HCT116 (cell line): ENCODE data around the gene DRAXIN. TPM values are rescaled to one million over a fixed set of nuclear protein-coding genes. Genes with fewer than 3 reads are reported as not detected.

Source experiments
- ATAC-seq: fragments of 200-7000 bp; cut with Tn5 transposase; 2 replicates; pipeline ENCODE4 v1.9.1; 2020; ENCODE audit warnings: mild to moderate bottlenecking, moderate library complexity
- BruUV-seq: library from RNA; stranded (reverse); fragments of 400-500 nt; replicated peaks from 2 replicates; lab custom pipeline; 2021; lab: Mats Ljungman, UMichigan
- CTCF ChIA-PET: fragments of 300-600 bp; sonication (Branson Sonifier 250); formaldehyde crosslinking; loops from one replicate; lab custom pipeline; 2021; ENCODE audit warnings: antibody characterized with exemption; lab: Charles Lee
- POLR2A ChIA-PET: fragments of 300-600, 350-600 bp; sonication (Branson Sonifier 250); formaldehyde crosslinking; loops from one replicate; lab custom pipeline; 2021; ENCODE audit warnings: antibody characterized with exemption; lab: Charles Lee
- RAD21 ChIA-PET, 2 experiments: fragments of 300-600 bp; sonication (Branson Sonifier 250); formaldehyde crosslinking; loops; one replicate each; lab custom pipeline; 2023; ENCODE audit warnings: low total read pairs in 2 of 2; ENCODE audit not compliant: uncharacterized antibody in 2 of 2, unreplicated experiment in 2 of 2, low non-redundant PET in 1 of 2; lab: Charles Lee
- DNase-seq: peaks from one replicate; pipeline ENCODE4 v3.0.0-alpha.2; 2010; ENCODE audit warnings: low read depth, low spot score
- H2AFZ ChIP-seq: fragments of 200-600 bp; shearing (Covaris generic), sonication (generic); 2 replicates; pipeline ENCODE4 v1.6.1; 2017; ENCODE audit warnings: low read depth, mixed run types, mixed read lengths, antibody characterized with exemption, low read length; ENCODE audit not compliant: poor library complexity, severe bottlenecking
- H3K27ac ChIP-seq: 2 replicates; pipeline ENCODE4 v1.5.1; 2012; ENCODE audit warnings: low read depth, low read length
- H3K27me3 ChIP-seq: fragments of 200-600 bp; sonication (generic); 2 replicates; pipeline ENCODE4 v1.6.1; 2016; ENCODE audit warnings: mixed run types, low read length, mixed read lengths; ENCODE audit not compliant: insufficient read depth
- H3K36me3 ChIP-seq, 2 experiments: fragments of 200-500 bp in 1 of 2; fragments of 200-600 bp in 1 of 2; sonication (Bioruptor generic) in 1 of 2; sonication (generic) in 1 of 2; 2 replicates each; pipeline versions ENCODE4 v1.5.1 to v1.6.1; 2014 to 2016; ENCODE audit warnings: low read length in 2 of 2, inconsistent platforms in 1 of 2, mixed read lengths in 1 of 2, mixed run types in 1 of 2; ENCODE audit not compliant: insufficient read depth in 2 of 2, control insufficient read depth in 1 of 2
- H3K4me1 ChIP-seq, 2 experiments: fragments of 200-600 bp in 1 of 2; sonication (generic) in 1 of 2; 2 replicates each; pipeline versions ENCODE4 v1.5.1 to v1.6.1; 2012 to 2017; ENCODE audit warnings: low read length in 2 of 2, inconsistent platforms in 1 of 2, mild to moderate bottlenecking in 1 of 2, mixed read lengths in 1 of 2, mixed run types in 1 of 2, moderate library complexity in 1 of 2; ENCODE audit not compliant: insufficient read depth in 2 of 2, control insufficient read depth in 1 of 2
- H3K4me2 ChIP-seq: fragments of 200-600 bp; sonication (generic); 2 replicates; pipeline ENCODE4 v1.6.1; 2017; ENCODE audit warnings: mixed run types, low read length, mixed read lengths
- H3K4me3 ChIP-seq, 2 experiments: fragments of 200-600 bp in 1 of 2; sonication (generic) in 1 of 2; replicated peaks in 1 of 2; 2 replicates each; pipeline ENCODE4 v1.5.1; 2011 to 2016; ENCODE audit warnings: low read length in 2 of 2, control low read depth in 1 of 2, low read depth in 1 of 2, mild to moderate bottlenecking in 1 of 2, mixed read lengths in 1 of 2, mixed run types in 1 of 2
- H3K79me2 ChIP-seq: fragments of 200-600 bp; sonication (generic); 2 replicates; pipeline ENCODE4 v1.6.1; 2017; ENCODE audit warnings: mild to moderate bottlenecking, mixed run types, low read length, moderate library complexity, mixed read lengths; ENCODE audit not compliant: insufficient read depth
- H3K9ac ChIP-seq: fragments of 200-600 bp; sonication (generic); 2 replicates; pipeline ENCODE4 v1.6.1; 2016; ENCODE audit warnings: low read length, mixed read lengths
- H3K9me2 ChIP-seq: fragments of 200-600 bp; sonication (generic), shearing (Covaris generic); 2 replicates; pipeline ENCODE4 v1.6.1; 2017; ENCODE audit warnings: mixed run types, mild to moderate bottlenecking, moderate library complexity; ENCODE audit not compliant: insufficient read depth
- H3K9me3 ChIP-seq, 2 experiments: fragments of 200-500 bp in 1 of 2; fragments of 200-600 bp in 1 of 2; sonication (Bioruptor generic) in 1 of 2; sonication (generic) in 1 of 2; 2 replicates each; pipeline ENCODE4 v1.6.1; 2014 to 2017; ENCODE audit warnings: low read length in 2 of 2, mixed read lengths in 2 of 2, inconsistent platforms in 1 of 2, low read depth in 1 of 2, mild to moderate bottlenecking in 1 of 2, mixed run types in 1 of 2, moderate library complexity in 1 of 2; ENCODE audit not compliant: control insufficient read depth in 1 of 2, insufficient read depth in 1 of 2
- H4K20me1 ChIP-seq: fragments of 200-600 bp; sonication (generic), shearing (Covaris generic); 2 replicates; pipeline ENCODE4 v1.6.1; 2017; ENCODE audit warnings: mixed run types, mild to moderate bottlenecking, moderate library complexity; ENCODE audit not compliant: insufficient read depth
- EGR1 ChIP-seq: IDR thresholded peaks from 2 replicates; pipeline ENCODE4 v1.6.1; 2012; ENCODE audit warnings: low read depth
- EZH2 ChIP-seq: fragments of 200-600 bp; sonication (generic); IDR thresholded peaks from 2 replicates; pipeline ENCODE4 v1.6.1; 2017; ENCODE audit warnings: antibody characterized with exemption, mixed run types
- EZH2phosphoT487 ChIP-seq: fragments of 200-600 bp; IDR thresholded peaks from 2 replicates; pipeline ENCODE4 v1.6.1; 2018; ENCODE audit warnings: antibody characterized with exemption, borderline replicate concordance
- FOSL1 ChIP-seq: IDR thresholded peaks from 2 replicates; pipeline ENCODE4 v1.6.1; 2012; ENCODE audit warnings: low read depth
- JUND ChIP-seq: IDR thresholded peaks from 2 replicates; pipeline ENCODE4 v1.6.1; 2012
- MAX ChIP-seq: IDR thresholded peaks from 2 replicates; pipeline ENCODE4 v1.6.1; 2012
- POLR2AphosphoS5 ChIP-seq: IDR thresholded peaks from 2 replicates; pipeline ENCODE4 v1.6.1; 2011; ENCODE audit warnings: mild to moderate bottlenecking, low read depth, low read length, moderate library complexity
- SIN3A ChIP-seq: IDR thresholded peaks from 2 replicates; pipeline ENCODE4 v1.6.1; 2012; ENCODE audit warnings: low read depth
- SRF ChIP-seq: IDR thresholded peaks from 2 replicates; pipeline ENCODE4 v1.6.1; 2012; ENCODE audit warnings: low read depth
- YY1 ChIP-seq: IDR thresholded peaks from 2 replicates; pipeline ENCODE4 v1.6.1; 2011; ENCODE audit warnings: low read length, low read depth, moderate library complexity, mild to moderate bottlenecking; ENCODE audit not compliant: insufficient replicate concordance; ENCODE audit errors: extremely low read depth
- ZFX ChIP-seq: fragments of 450-650 bp; IDR thresholded peaks from 2 replicates; pipeline ENCODE4 v1.6.1; 2017
- ZNF274 ChIP-seq: fragments of 200-500 bp; sonication (Bioruptor generic); IDR thresholded peaks from 2 replicates; pipeline ENCODE4 v1.6.1; 2014; ENCODE audit warnings: mild to moderate bottlenecking, low read depth, low read length, inconsistent platforms
- intact Hi-C: fragments of 100-400 bp; cut with micrococcal nuclease; formaldehyde crosslinking; loops from 2 replicates; pipeline ENCODE4 v1.10.0; 2022
- total RNA-seq: library from RNA; stranded (reverse); gene quantifications from one replicate; pipeline ENCODE4 v1.2.1, GENCODE V29; 2021; ENCODE audit not compliant: unreplicated experiment
- TF ChIP-seq, protein P1 (sequence below): IDR thresholded peaks from 2 replicates; pipeline ENCODE4 v1.6.1; 2012

The DRAXIN gene
- total RNA-seq, 1 experiment from 2014 or later, result 0.47 TPM

DNA sequence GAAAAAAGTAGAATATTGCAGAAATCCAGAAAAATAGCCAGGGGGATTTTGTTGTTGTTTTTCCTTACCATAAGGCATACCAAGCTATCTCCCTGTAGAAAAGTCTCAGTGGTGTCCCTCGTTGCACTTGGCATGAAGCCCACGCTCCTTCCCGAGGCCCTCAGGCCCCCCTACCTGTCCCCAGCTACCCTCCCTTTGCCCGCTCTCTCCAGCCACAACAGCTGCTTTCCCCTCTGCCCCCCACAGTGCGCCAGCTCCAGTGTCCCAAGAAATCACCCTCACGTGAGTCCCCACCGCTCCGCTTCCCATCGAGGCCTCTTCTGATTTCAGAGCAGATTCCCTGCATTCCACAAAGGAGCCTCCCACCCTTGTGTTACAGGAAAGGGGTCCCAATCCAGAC is 52.8 kb downstream of the DRAXIN start:
- BruUV-seq, result no TSS peak
- no peak for ATAC-seq
- RAD21 ChIA-PET, result no interaction called here
- Histone ChIP-seq H3K79me2 (peaks cover 4% of the 10 kb centered on the region), H2AFZ (no peak overlapping the region), H3K9me2 (no peaks in the 10 kb centered on the region), H3K9me3 (no peaks in the 10 kb centered on the region), H3K36me3 (peaks cover 0 to 2% of the 10 kb centered on the region in 2 experiments; a peak in 1 of 4 replicates), H3K9ac (no peak overlapping the region), H3K27ac (no peak overlapping the region), H3K4me3 (no peak overlapping the region), H3K4me1 (peaks cover 0 to 11% of the 10 kb centered on the region in 2 experiments; a peak in 3 of 4 replicates), H3K4me2 (no peak overlapping the region), H4K20me1 (no peaks in the 10 kb centered on the region), H3K27me3 (no peaks in the 10 kb centered on the region)
- POLR2A ChIA-PET, result no interaction called here
- CTCF ChIA-PET, result no interaction called here
- no peak for DNase-seq
- intact Hi-C loops, result no loop called here
- TF ChIP-seq YY1, result no peak
- no peak for TF ChIP-seq ZNF274
- TF ChIP-seq SIN3A, result no peak
- no peak for TF ChIP-seq POLR2AphosphoS5
- TF ChIP-seq MAX, result no peak
- TF ChIP-seq EZH2phosphoT487, result no peak
- TF ChIP-seq EZH2, result no peak
- TF ChIP-seq JUND, result no peak
- no peak for TF ChIP-seq EGR1
- TF ChIP-seq, protein P1, sequence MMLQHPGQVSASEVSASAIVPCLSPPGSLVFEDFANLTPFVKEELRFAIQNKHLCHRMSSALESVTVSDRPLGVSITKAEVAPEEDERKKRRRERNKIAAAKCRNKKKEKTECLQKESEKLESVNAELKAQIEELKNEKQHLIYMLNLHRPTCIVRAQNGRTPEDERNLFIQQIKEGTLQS, result no peak
- no peak for TF ChIP-seq FOSL1
- no peak for TF ChIP-seq SRF
- no peak for TF ChIP-seq ZFX
